Endodermal cell (in vitro differentiated cells): ENCODE data around the gene VPS39. TPM values are rescaled to one million over a fixed set of nuclear protein-coding genes. Genes with fewer than 3 reads are reported as not detected.

Source experiments
- DNase-seq: peaks from one replicate; pipeline ENCODE4 v3.0.0-alpha.2; 2017
- H3K27ac ChIP-seq: 2 replicates; pipeline ENCODE4 v1.5.1; 2013; ENCODE audit warnings: mild to moderate bottlenecking, low read depth, low read length, moderate library complexity
- H3K27me3 ChIP-seq: 2 replicates; pipeline ENCODE4 v1.6.1; 2013; ENCODE audit warnings: mild to moderate bottlenecking, low read length, moderate library complexity; ENCODE audit not compliant: insufficient read depth, control insufficient read depth, poor library complexity, severe bottlenecking
- H3K36me3 ChIP-seq: 2 replicates; pipeline ENCODE4 v1.7.0; 2013; ENCODE audit warnings: mild to moderate bottlenecking, low read length, moderate library complexity; ENCODE audit not compliant: control insufficient read depth, insufficient read depth
- H3K4me1 ChIP-seq: one replicate; pipeline ENCODE4 v1.7.0; 2013; ENCODE audit warnings: low read length; ENCODE audit not compliant: control insufficient read depth, insufficient read depth
- H3K4me3 ChIP-seq: 2 replicates; pipeline ENCODE4 v1.5.1; 2013; ENCODE audit warnings: mild to moderate bottlenecking, low read length, moderate library complexity
- H3K9ac ChIP-seq: 2 replicates; pipeline ENCODE4 v1.6.1; 2013; ENCODE audit warnings: mild to moderate bottlenecking, low read length, moderate library complexity; ENCODE audit not compliant: poor library complexity, severe bottlenecking; ENCODE audit errors: extremely low read depth
- H3K9me3 ChIP-seq: 2 replicates; pipeline ENCODE4 v1.6.1; 2013; ENCODE audit warnings: mild to moderate bottlenecking, low read length, moderate library complexity; ENCODE audit not compliant: control insufficient read depth
- H3K27ac Mint-ChIP-seq: 2 replicates; pipeline ENCODE4 v1.8.0; 2020; ENCODE audit warnings: mixed read lengths
- H3K27me3 Mint-ChIP-seq: 2 replicates; pipeline ENCODE4 v1.8.0; 2021; ENCODE audit warnings: mild to moderate bottlenecking, mixed read lengths; ENCODE audit not compliant: insufficient read depth
- H3K36me3 Mint-ChIP-seq: 2 replicates; pipeline ENCODE4 v1.8.0; 2020; ENCODE audit warnings: low read depth, mixed read lengths
- H3K4me1 Mint-ChIP-seq: 2 replicates; pipeline ENCODE4 v1.8.0; 2020; ENCODE audit warnings: mixed read lengths
- H3K4me3 Mint-ChIP-seq: 2 replicates; pipeline ENCODE4 v1.8.0; 2020; ENCODE audit warnings: mild to moderate bottlenecking, moderate library complexity, mixed read lengths
- H3K9me3 Mint-ChIP-seq: 2 replicates; pipeline ENCODE4 v1.8.0; 2020; ENCODE audit warnings: mild to moderate bottlenecking, mixed read lengths
- WGBS, 2 experiments: methylation state at CpG; one replicate each; pipeline versions ENCODE4 v1.1.5 to v1.1.7; 2013; ENCODE audit warnings: missing lambda C conversion rate in 2 of 2, mixed read lengths in 1 of 2; ENCODE audit not compliant: insufficient coverage in 1 of 2, insufficient read length in 1 of 2; 5-methylcytosine and 5-hydroxymethylcytosine counted together
- total RNA-seq, 2 donors: library from RNA; stranded (reverse); fragmentation: NEBNext Ultra II Directional in 1 of 2; extraction: Animal tissue kit (Norgen Biotek cat#: 25700) in 1 of 2; gene quantifications; 2 replicates in 1 of 2; 3 replicates in 1 of 2; pipeline ENCODE4 v1.2.1, GENCODE V29; 2021
- TF ChIP-seq, protein P1 (sequence below): fragments of 200-600 bp; sonication (generic); conservative IDR thresholded peaks from 2 replicates; pipeline ENCODE4 v1.5.0; 2021; ENCODE audit warnings: antibody characterized with exemption, mild to moderate bottlenecking

The VPS39 gene
- total RNA-seq, 2 donors from 2014 or later: 60.4 to 69.8 TPM

DNA sequence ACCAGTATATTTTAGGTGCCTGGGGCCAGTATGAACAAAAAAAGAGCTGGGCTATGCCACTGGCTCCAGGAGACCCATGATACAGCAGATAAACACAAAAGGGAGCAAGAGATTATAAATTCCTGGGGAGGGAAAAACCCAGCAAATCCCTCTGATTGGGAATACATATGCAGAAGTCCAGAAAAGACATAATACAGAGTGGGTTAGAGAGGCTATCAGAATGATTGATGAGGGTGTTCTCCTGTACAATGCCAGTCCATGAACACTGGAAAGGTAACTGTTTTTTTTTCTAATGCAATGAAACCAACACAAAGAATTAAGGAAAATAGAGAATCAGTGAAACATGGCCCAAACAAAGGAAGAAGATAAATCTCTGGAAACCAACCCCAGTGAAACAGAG lies 5.4 kb upstream of the VPS39 start:
- Histone ChIP-seq H3K4me3 (no peak overlapping the region), H3K27ac (no peak overlapping the region), H3K27me3 (no peaks in the 10 kb centered on the region), H3K4me1 (no peaks in the 10 kb centered on the region), H3K9me3 (no peaks in the 10 kb centered on the region), H3K9ac (no peak overlapping the region), H3K36me3 (peaks cover 88% of the 10 kb centered on the region)
- Mint-ChIP-seq H3K4me3 (no peak overlapping the region), H3K27me3 (no peaks in the 10 kb centered on the region), H3K36me3 (peaks cover 57% of the 10 kb centered on the region), H3K4me1 (no peaks in the 10 kb centered on the region), H3K9me3 (no peaks in the 10 kb centered on the region), H3K27ac (no peak overlapping the region)
- TF ChIP-seq, protein P1, sequence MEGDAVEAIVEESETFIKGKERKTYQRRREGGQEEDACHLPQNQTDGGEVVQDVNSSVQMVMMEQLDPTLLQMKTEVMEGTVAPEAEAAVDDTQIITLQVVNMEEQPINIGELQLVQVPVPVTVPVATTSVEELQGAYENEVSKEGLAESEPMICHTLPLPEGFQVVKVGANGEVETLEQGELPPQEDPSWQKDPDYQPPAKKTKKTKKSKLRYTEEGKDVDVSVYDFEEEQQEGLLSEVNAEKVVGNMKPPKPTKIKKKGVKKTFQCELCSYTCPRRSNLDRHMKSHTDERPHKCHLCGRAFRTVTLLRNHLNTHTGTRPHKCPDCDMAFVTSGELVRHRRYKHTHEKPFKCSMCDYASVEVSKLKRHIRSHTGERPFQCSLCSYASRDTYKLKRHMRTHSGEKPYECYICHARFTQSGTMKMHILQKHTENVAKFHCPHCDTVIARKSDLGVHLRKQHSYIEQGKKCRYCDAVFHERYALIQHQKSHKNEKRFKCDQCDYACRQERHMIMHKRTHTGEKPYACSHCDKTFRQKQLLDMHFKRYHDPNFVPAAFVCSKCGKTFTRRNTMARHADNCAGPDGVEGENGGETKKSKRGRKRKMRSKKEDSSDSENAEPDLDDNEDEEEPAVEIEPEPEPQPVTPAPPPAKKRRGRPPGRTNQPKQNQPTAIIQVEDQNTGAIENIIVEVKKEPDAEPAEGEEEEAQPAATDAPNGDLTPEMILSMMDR: no peak
- no peak for DNase-seq

DNA sequence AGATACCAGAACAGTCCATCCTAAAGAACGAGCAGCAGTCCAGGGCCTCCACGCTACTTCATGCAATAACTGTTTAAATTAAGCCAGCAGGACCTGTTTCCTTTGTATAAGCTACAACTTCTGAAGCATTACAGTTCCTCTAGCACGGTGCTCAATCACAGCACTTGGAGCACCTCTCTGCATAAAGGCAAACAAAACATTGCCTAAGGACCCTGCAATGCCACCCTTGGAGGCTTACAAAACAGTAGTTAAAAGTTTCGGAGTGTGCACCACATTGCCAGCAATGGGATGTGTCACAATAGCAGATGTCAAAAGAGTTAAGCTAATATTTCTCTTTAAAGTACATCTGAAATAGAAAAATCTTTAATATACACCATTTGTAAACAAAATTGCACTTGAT lies 2.6 kb upstream of the VPS39 start:
- Mint-ChIP-seq H3K27ac (no peak overlapping the region), H3K9me3 (no peaks in the 10 kb centered on the region), H3K4me3 (no peak overlapping the region), H3K27me3 (no peaks in the 10 kb centered on the region), H3K4me1 (peaks cover 11% of the 10 kb centered on the region), H3K36me3 (peaks cover 33% of the 10 kb centered on the region)
- no peak overlapping the region for H3K4me3 ChIP-seq
- no peaks in the 10 kb centered on the region for H3K27me3 ChIP-seq
- peaks cover 4% of the 10 kb centered on the region for H3K4me1 ChIP-seq
- TF ChIP-seq, protein P1: no peak
- H3K36me3 ChIP-seq: peaks cover 60% of the 10 kb centered on the region
- 93 to 97% methylated on average over 3 to 4 of the region's 4 CpGs for WGBS, 2 experiments
- H3K9ac ChIP-seq: no peak overlapping the region
- H3K9me3 ChIP-seq: no peaks in the 10 kb centered on the region
- DNase-seq: no peak
- H3K27ac ChIP-seq: no peak overlapping the region

DNA sequence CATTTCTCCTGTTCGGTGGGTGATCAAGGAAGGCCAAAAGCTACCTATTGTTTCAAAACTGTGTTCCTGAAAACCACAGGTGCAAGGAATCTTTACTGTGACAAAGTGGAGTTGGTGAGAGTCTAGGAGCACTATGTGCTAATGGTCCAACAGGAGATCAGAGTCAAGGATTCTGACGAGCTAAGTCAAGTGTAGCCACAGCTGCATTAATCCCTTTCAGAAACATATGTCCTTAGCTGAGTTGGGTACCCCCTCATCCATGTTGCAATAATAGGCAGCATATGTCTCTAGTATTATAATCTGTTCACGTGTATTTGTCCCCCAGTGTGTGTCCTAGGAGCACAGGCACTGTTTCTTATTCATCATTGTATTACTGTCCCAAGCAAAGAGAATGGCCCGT lies 1.7 kb downstream of the VPS39 start:
- Histone ChIP-seq H3K27me3 (no peaks in the 10 kb centered on the region), H3K4me1 (peaks cover 4% of the 10 kb centered on the region), H3K9ac (no peak overlapping the region), H3K36me3 (peaks cover 25% of the 10 kb centered on the region), H3K27ac (no peak overlapping the region), H3K9me3 (no peaks in the 10 kb centered on the region), H3K4me3 (no peak overlapping the region)
- Mint-ChIP-seq H3K9me3 (no peaks in the 10 kb centered on the region), H3K4me3 (peak overlapping the region; percentile 98), H3K27me3 (no peaks in the 10 kb centered on the region), H3K27ac (no peak overlapping the region), H3K4me1 (peaks cover 11% of the 10 kb centered on the region), H3K36me3 (peaks cover 28% of the 10 kb centered on the region)
- no peak for DNase-seq
- TF ChIP-seq, protein P1: no peak
- 95 to 96% methylated on average over 3 to 4 of the region's 4 CpGs for WGBS, 2 experiments
